Spleen (tissue), 7 donors: ENCODE data around the gene PGLYRP3.

Experiments
- CTCF ChIP-seq, 11 experiments: fragments of 200-600 bp in 7 of 11; fragments of 450-650 bp in 4 of 11; sonication (generic) in 4 of 11; IDR thresholded peaks in 8 of 11; conservative IDR thresholded peaks in 3 of 11; 1 replicate in 7 of 11; 2 replicates in 4 of 11; pipeline versions ENCODE4 v1.4.0 to v1.8.0; 2016 to 2021; ENCODE audit warnings: antibody characterized with exemption in 11 of 11, inconsistent platforms in 4 of 11, mild to moderate bottlenecking in 1 of 11
- POLR2A ChIP-seq, 3 donors: fragments of 450-650 bp; IDR thresholded peaks; one replicate each; pipeline ENCODE4 v1.5.1; 2017; ENCODE audit warnings: antibody characterized with exemption in 3 of 3, mild to moderate bottlenecking in 1 of 3
- POLR2AphosphoS5 ChIP-seq, 3 donors: sonication (generic); formaldehyde crosslinking; IDR thresholded peaks; one replicate each; pipeline ENCODE4 v1.5.1; 2017; ENCODE audit warnings: antibody characterized with exemption in 3 of 3
- donor health status: DM: no; HTN: no; CAD: no; lungs with moderate emphysema.
- donor health status: DM: no; HTN: no; CAD: no.
- donor health status: DM: no; HTN: no; CAD: no.

GRCh38 chr1:153253076-153253475, 59.7 kb downstream of the PGLYRP3 start:
- no peak for TF ChIP-seq POLR2AphosphoS5 (IDR thresholded peaks at IDR 0.05)
- TF ChIP-seq CTCF (IDR thresholded peaks at IDR 0.05 in 8 of 11, conservative IDR thresholded peaks at IDR 0.05 in 3 of 11), result no peak
- no peak for TF ChIP-seq POLR2A (IDR thresholded peaks at IDR 0.05)
